Progenitor cell of endocrine pancreas (in vitro differentiated cells): Measurements from ENCODE around the gene PHF24. TPM values are rescaled to one million over a fixed set of nuclear protein-coding genes. Genes with fewer than 3 reads are reported as not detected.

Source experiments
- DNase-seq: peaks from one replicate; pipeline ENCODE4 v3.0.0; 2021; ENCODE audit warnings: low spot score; ENCODE audit not compliant: unreplicated experiment
- H3K27ac Mint-ChIP-seq: 2 replicates; pipeline ENCODE4 v1.8.0; 2021; ENCODE audit warnings: mild to moderate bottlenecking, moderate library complexity, mixed read lengths
- H3K27me3 Mint-ChIP-seq: 2 replicates; pipeline ENCODE4 v1.8.0; 2021; ENCODE audit warnings: mixed read lengths
- H3K36me3 Mint-ChIP-seq: 2 replicates; pipeline ENCODE4 v1.8.0; 2022; ENCODE audit warnings: mixed read lengths; ENCODE audit not compliant: insufficient read depth
- H3K4me1 Mint-ChIP-seq: 2 replicates; pipeline ENCODE4 v1.8.0; 2021; ENCODE audit warnings: low read depth, mixed read lengths
- H3K4me3 Mint-ChIP-seq: 2 replicates; pipeline ENCODE4 v1.8.0; 2021; ENCODE audit warnings: low read depth, mild to moderate bottlenecking, moderate library complexity, mixed read lengths
- H3K9me3 Mint-ChIP-seq: 2 replicates; pipeline ENCODE4 v1.8.0; 2021; ENCODE audit warnings: low read depth, mixed read lengths
- total RNA-seq: library from RNA; stranded (reverse); gene quantifications from 2 replicates; pipeline ENCODE4 v1.2.1, GENCODE V29; 2021
- TF ChIP-seq, protein P1 (sequence below): fragments of 200-600 bp; sonication (generic); IDR thresholded peaks from one replicate; pipeline ENCODE4 v1.5.0; 2021; ENCODE audit warnings: antibody characterized with exemption, mild to moderate bottlenecking; ENCODE audit not compliant: unreplicated experiment

PHF24 gene
- total RNA-seq, 1 donor from 2014 or later = 0.29 TPM

DNA sequence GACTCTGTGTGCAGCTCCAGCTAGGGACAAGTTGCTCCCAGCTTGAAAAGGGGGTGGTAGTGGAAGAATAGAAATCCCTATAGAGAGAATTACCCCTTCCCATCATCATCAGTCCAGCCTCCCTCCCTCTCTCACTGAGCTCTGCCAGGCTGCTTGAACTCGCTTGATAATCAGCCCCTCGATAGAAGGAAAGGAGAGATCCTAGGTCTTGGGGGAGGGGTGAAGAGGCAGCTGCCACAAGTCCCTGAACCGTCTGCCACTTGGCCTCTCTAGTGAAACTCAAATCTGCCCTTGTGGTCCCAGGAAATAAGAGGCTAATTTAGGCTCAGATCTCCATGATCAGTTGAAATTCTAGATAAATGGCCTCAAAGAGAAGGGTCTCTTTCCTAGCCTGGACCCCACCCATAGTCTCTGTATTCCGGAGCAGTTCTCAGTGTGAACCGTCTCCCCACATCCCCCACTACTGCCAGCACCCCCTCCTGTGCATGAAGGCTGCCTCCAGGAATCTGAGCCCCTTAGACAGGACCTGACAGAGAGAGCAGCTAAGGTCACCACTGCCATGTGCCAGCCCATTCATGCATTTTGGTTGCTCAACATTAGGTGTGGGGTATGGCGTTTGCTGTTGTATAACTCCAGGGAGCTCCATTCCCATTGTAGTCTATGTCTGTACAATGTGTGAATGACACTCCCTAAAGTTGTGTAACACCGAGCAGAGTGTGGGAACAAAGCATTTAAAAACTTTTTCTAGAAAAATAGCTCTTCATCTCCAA lies 37.0 kb downstream of the PHF24 start:
- Mint-ChIP-seq H3K4me1 (peaks cover 19% of the 10 kb centered on the region), H3K27ac (no peak overlapping the region), H3K27me3 (no peaks in the 10 kb centered on the region), H3K9me3 (no peaks in the 10 kb centered on the region), H3K4me3 (no peak overlapping the region), H3K36me3 (peaks cover 10% of the 10 kb centered on the region)
- TF ChIP-seq, protein P1, sequence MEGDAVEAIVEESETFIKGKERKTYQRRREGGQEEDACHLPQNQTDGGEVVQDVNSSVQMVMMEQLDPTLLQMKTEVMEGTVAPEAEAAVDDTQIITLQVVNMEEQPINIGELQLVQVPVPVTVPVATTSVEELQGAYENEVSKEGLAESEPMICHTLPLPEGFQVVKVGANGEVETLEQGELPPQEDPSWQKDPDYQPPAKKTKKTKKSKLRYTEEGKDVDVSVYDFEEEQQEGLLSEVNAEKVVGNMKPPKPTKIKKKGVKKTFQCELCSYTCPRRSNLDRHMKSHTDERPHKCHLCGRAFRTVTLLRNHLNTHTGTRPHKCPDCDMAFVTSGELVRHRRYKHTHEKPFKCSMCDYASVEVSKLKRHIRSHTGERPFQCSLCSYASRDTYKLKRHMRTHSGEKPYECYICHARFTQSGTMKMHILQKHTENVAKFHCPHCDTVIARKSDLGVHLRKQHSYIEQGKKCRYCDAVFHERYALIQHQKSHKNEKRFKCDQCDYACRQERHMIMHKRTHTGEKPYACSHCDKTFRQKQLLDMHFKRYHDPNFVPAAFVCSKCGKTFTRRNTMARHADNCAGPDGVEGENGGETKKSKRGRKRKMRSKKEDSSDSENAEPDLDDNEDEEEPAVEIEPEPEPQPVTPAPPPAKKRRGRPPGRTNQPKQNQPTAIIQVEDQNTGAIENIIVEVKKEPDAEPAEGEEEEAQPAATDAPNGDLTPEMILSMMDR = no peak
- DNase-seq = no peak

DNA sequence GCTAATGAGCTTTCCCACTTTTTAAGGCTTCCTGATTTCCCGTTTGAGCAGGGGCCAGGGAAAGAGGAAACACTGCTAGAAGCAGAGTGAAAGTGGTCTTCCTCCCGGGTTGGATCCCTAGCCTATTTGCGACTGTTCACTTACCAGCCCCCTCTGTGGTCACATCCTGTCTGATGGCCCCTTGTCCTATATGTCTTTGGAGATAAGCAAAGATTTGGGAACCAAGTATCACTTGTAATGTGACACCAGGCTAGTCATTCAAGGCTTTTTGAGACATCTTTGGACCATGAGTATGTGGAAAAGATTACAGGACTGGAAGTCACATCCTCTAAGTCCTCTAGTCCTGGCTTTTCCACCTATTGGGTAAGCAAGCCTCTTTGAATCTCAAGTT lies 37.6 kb downstream of the PHF24 start:
- TF ChIP-seq, protein P1 = no peak
- H3K36me3 Mint-ChIP-seq = peaks cover 10% of the 10 kb centered on the region
- no peak overlapping the region for H3K27ac Mint-ChIP-seq
- H3K9me3 Mint-ChIP-seq = no peaks in the 10 kb centered on the region
- H3K27me3 Mint-ChIP-seq = no peaks in the 10 kb centered on the region
- no peak for DNase-seq
- H3K4me1 Mint-ChIP-seq = peaks cover 15% of the 10 kb centered on the region
- H3K4me3 Mint-ChIP-seq = no peak overlapping the region

DNA sequence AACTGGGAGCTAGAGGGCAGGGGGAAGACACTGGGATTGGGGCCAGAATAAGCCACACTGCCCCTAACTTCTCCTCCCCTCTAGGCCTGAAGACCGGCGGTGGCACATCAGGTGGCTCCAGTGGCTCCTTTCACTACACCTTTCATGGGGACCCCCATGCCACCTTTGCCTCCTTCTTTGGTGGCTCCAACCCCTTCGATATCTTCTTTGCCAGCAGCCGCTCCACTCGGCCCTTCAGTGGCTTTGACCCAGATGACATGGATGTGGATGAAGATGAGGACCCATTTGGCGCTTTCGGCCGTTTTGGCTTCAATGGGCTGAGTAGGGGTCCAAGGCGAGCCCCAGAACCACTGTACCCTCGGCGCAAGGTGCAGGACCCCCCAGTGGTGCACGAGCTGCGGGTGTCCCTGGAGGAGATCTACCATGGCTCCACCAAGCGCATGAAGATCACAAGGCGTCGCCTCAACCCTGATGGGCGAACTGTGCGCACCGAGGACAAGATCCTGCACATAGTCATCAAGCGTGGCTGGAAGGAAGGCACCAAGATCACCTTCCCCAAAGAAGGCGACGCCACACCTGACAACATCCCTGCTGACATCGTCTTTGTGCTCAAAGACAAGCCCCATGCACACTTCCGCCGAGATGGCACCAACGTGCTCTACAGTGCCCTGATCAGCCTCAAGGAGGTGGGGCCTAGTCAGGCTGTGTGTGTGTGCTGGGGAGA lies 38.3 kb downstream of the PHF24 start:
- Mint-ChIP-seq H3K4me3 (no peak overlapping the region), H3K36me3 (peaks cover 10% of the 10 kb centered on the region), H3K27ac (no peak overlapping the region), H3K27me3 (no peaks in the 10 kb centered on the region), H3K4me1 (peaks cover 9% of the 10 kb centered on the region), H3K9me3 (no peaks in the 10 kb centered on the region)
- TF ChIP-seq, protein P1 = no peak
- DNase-seq = no peak

DNA sequence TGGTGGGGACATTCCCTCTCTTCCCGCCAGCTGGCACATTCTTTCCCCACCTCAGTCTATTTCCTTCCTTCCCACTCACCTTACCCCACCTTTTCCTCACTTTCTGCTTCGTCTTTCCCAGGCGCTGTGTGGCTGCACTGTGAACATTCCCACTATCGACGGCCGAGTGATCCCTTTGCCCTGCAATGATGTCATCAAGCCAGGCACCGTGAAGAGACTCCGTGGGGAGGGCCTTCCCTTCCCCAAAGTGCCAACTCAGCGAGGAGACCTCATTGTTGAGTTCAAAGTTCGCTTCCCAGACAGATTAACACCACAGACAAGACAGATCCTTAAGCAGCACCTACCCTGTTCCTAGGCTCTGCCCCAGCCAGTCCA lies 38.8 kb downstream of the PHF24 start:
- H3K27ac Mint-ChIP-seq = no peak overlapping the region
- no peak overlapping the region for H3K4me3 Mint-ChIP-seq
- H3K9me3 Mint-ChIP-seq = no peaks in the 10 kb centered on the region
- peaks cover 10% of the 10 kb centered on the region for H3K36me3 Mint-ChIP-seq
- H3K27me3 Mint-ChIP-seq = no peaks in the 10 kb centered on the region
- H3K4me1 Mint-ChIP-seq = peaks cover 8% of the 10 kb centered on the region
- no peak for DNase-seq
- TF ChIP-seq, protein P1 = no peak

DNA sequence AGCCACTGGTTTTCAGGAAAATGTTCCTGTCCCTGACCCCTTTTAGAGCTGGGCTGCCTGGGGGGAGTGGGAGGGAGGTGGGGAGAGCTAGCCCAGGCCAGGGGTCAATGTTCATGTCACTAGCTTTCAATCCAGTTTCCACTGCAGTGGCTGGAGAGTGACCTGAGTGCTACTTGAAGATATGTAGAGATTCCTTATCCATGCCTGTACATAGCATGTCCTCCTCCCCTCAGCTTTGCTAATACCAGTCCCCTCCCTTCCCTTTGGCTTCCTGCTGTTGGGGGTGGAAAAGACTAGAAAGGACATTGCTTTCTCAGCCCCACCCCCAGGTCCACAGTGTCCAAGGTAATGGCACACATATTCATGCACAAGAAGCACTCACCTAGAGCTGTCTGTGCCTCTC lies 39.3 kb downstream of the PHF24 start:
- no peaks in the 10 kb centered on the region for H3K9me3 Mint-ChIP-seq
- H3K27ac Mint-ChIP-seq = no peak overlapping the region
- peaks cover 10% of the 10 kb centered on the region for H3K36me3 Mint-ChIP-seq
- H3K4me1 Mint-ChIP-seq = peaks cover 8% of the 10 kb centered on the region
- TF ChIP-seq, protein P1 = no peak
- H3K4me3 Mint-ChIP-seq = no peak overlapping the region
- DNase-seq = no peak
- no peaks in the 10 kb centered on the region for H3K27me3 Mint-ChIP-seq
